ENCODE results near the gene NFASC.

The NFASC gene

DNA sequence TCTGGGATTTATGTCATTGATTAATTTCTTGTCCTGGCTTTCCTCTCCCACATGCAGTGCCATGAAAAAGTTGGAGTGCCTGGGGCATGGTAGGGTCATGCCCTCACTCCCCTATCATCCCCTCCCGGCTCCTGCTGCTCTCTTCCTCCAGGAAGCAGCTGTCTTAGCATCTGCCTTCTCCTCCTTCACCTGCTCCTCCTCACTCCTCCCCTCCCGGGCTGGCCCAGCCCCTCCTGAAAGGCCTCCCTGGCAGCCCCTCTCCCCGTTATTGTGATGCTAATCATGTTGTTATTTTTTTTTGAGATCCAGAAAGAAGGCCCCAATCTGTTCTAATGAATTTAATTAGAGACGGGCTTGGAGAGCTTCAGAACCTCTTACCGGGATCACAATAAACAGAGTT lies 36.3 kb upstream of the NFASC start:
- H3K4me3 ChIP-seq (ENCODE audit: low read depth, low read length) = no peak overlapping the region
- DNase-seq = no peak
- H3K27ac ChIP-seq (ENCODE audit: low read depth, low read length) = no peak overlapping the region
- no peaks in the 10 kb centered on the region for H3K79me1 ChIP-seq (ENCODE audit: low read length)
- no peak overlapping the region for H3K23ac ChIP-seq (ENCODE audit: low read length)
- H4K91ac ChIP-seq (ENCODE audit: low read depth, low read length) = no peak overlapping the region
- no peak overlapping the region for H2AFZ ChIP-seq (ENCODE audit: insufficient read depth, low read length, poor library complexity)
- H3K18ac ChIP-seq (ENCODE audit: low read length) = no peak overlapping the region
- no peak overlapping the region for H2BK120ac ChIP-seq (ENCODE audit: insufficient read depth, low read length, poor library complexity)
- no peak overlapping the region for H3K9ac ChIP-seq (ENCODE audit: low read length)
- H3K4me1 ChIP-seq (ENCODE audit: control insufficient read depth in 1 of 2, insufficient read depth in 2 of 2, low read length in 2 of 2) = peaks cover 3 to 8% of the 10 kb centered on the region in 2 experiments
- no peaks in the 10 kb centered on the region for H3K9me3 ChIP-seq (ENCODE audit: insufficient read depth, low read depth, low read length)
- no peak overlapping the region for H4K12ac ChIP-seq (ENCODE audit: low read depth, low read length)
- H2AK5ac ChIP-seq (ENCODE audit: low read length) = no peak overlapping the region
- no peak overlapping the region for H3K4me2 ChIP-seq (ENCODE audit: low read length)
- H2BK12ac ChIP-seq (ENCODE audit: low read length) = no peak overlapping the region
- H2BK5ac ChIP-seq (ENCODE audit: low read depth, low read length, poor library complexity) = no peak overlapping the region
- no peak overlapping the region for H3K14ac ChIP-seq (ENCODE audit: low read length)
- no peaks in the 10 kb centered on the region for H3K27me3 ChIP-seq (ENCODE audit: insufficient read depth, low read length)
- no peaks in the 10 kb centered on the region for H3K79me2 ChIP-seq (ENCODE audit: control insufficient read depth, insufficient read depth, low read length, poor library complexity)
- H4K8ac ChIP-seq (ENCODE audit: low read depth, low read length) = no peak overlapping the region
- H3K36me3 ChIP-seq (ENCODE audit: control insufficient read depth in 1 of 2, insufficient read depth in 2 of 2, low read length in 2 of 2) = no peaks in the 10 kb centered on the region
- no CpG with 5 or more reads among the region's 5 CpGs for WGBS (ENCODE audit: extremely low coverage, insufficient coverage, insufficient read length)
- no peak overlapping the region for H3K4ac ChIP-seq (ENCODE audit: low read depth, low read length)

GRCh38 chr1:204834752-204835151 lies 35.9 kb upstream of the NFASC start:
- no peaks in the 10 kb centered on the region for H3K27me3 ChIP-seq (ENCODE audit: insufficient read depth, low read length)
- DNase-seq = no peak
- H3K9ac ChIP-seq (ENCODE audit: low read length) = no peak overlapping the region
- H2AFZ ChIP-seq (ENCODE audit: insufficient read depth, low read length, poor library complexity) = no peak overlapping the region
- no peak overlapping the region for H2BK12ac ChIP-seq (ENCODE audit: low read length)
- H4K91ac ChIP-seq (ENCODE audit: low read depth, low read length) = no peak overlapping the region
- H3K27ac ChIP-seq (ENCODE audit: low read depth, low read length) = no peak overlapping the region
- H3K36me3 ChIP-seq (ENCODE audit: control insufficient read depth in 1 of 2, insufficient read depth in 2 of 2, low read length in 2 of 2) = no peaks in the 10 kb centered on the region
- H3K4me2 ChIP-seq (ENCODE audit: low read length) = no peak overlapping the region
- no peak overlapping the region for H3K14ac ChIP-seq (ENCODE audit: low read length)
- H3K4ac ChIP-seq (ENCODE audit: low read depth, low read length) = no peak overlapping the region
- H4K12ac ChIP-seq (ENCODE audit: low read depth, low read length) = no peak overlapping the region
- H3K4me3 ChIP-seq (ENCODE audit: low read depth, low read length) = no peak overlapping the region
- no peaks in the 10 kb centered on the region for H3K79me2 ChIP-seq (ENCODE audit: control insufficient read depth, insufficient read depth, low read length, poor library complexity)
- H3K23ac ChIP-seq (ENCODE audit: low read length) = no peak overlapping the region
- H3K79me1 ChIP-seq (ENCODE audit: low read length) = no peaks in the 10 kb centered on the region
- H2AK5ac ChIP-seq (ENCODE audit: low read length) = no peak overlapping the region
- WGBS (ENCODE audit: extremely low coverage, insufficient coverage, insufficient read length) = no CpG with 5 or more reads among the region's 4 CpGs
- no peaks in the 10 kb centered on the region for H3K9me3 ChIP-seq (ENCODE audit: insufficient read depth, low read depth, low read length)
- no peak overlapping the region for H3K18ac ChIP-seq (ENCODE audit: low read length)
- no peak overlapping the region for H4K8ac ChIP-seq (ENCODE audit: low read depth, low read length)
- H3K4me1 ChIP-seq (ENCODE audit: control insufficient read depth in 1 of 2, insufficient read depth in 2 of 2, low read length in 2 of 2) = peaks cover 3 to 6% of the 10 kb centered on the region in 2 experiments
- no peak overlapping the region for H2BK120ac ChIP-seq (ENCODE audit: insufficient read depth, low read length, poor library complexity)
- H2BK5ac ChIP-seq (ENCODE audit: low read depth, low read length, poor library complexity) = no peak overlapping the region

DNA sequence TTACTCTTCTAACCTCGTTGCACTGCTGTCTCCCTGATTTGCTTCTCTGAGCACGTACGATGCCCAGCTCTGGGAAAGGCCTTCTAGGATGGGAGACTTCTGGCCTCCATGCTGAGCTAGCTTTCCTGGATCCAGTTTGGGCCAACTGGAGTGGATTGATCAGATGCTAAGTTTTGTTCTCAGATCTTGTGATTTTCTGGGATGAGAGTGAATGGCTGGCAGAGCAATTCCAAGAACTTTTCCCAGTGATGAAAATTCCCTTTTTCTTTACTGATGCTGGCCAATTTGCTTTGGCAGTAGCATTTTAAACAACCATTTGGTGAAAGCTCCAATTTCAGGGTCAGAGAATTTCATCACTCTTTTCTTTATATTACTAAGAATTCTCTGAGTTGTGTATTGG lies 34.9 kb upstream of the NFASC start:
- H2BK120ac ChIP-seq (ENCODE audit: insufficient read depth, low read length, poor library complexity) = no peak overlapping the region
- no peaks in the 10 kb centered on the region for H3K36me3 ChIP-seq (ENCODE audit: control insufficient read depth in 1 of 2, insufficient read depth in 2 of 2, low read length in 2 of 2)
- no peak overlapping the region for H2BK12ac ChIP-seq (ENCODE audit: low read length)
- no peak overlapping the region for H3K23ac ChIP-seq (ENCODE audit: low read length)
- no peak overlapping the region for H3K27ac ChIP-seq (ENCODE audit: low read depth, low read length)
- no peaks in the 10 kb centered on the region for H3K79me1 ChIP-seq (ENCODE audit: low read length)
- H3K79me2 ChIP-seq (ENCODE audit: control insufficient read depth, insufficient read depth, low read length, poor library complexity) = no peaks in the 10 kb centered on the region
- no peak overlapping the region for H3K14ac ChIP-seq (ENCODE audit: low read length)
- H2BK5ac ChIP-seq (ENCODE audit: low read depth, low read length, poor library complexity) = no peak overlapping the region
- no CpG with 5 or more reads among the region's 3 CpGs for WGBS (ENCODE audit: extremely low coverage, insufficient coverage, insufficient read length)
- H3K9me3 ChIP-seq (ENCODE audit: insufficient read depth, low read depth, low read length) = no peaks in the 10 kb centered on the region
- H3K27me3 ChIP-seq (ENCODE audit: insufficient read depth, low read length) = no peaks in the 10 kb centered on the region
- H2AK5ac ChIP-seq (ENCODE audit: low read length) = no peak overlapping the region
- H4K8ac ChIP-seq (ENCODE audit: low read depth, low read length) = no peak overlapping the region
- H4K91ac ChIP-seq (ENCODE audit: low read depth, low read length) = no peak overlapping the region
- H3K9ac ChIP-seq (ENCODE audit: low read length) = no peak overlapping the region
- peaks cover 0 to 4% of the 10 kb centered on the region in 2 experiments for H3K4me1 ChIP-seq (ENCODE audit: control insufficient read depth in 1 of 2, insufficient read depth in 2 of 2, low read length in 2 of 2)
- H3K18ac ChIP-seq (ENCODE audit: low read length) = no peak overlapping the region
- no peak overlapping the region for H2AFZ ChIP-seq (ENCODE audit: insufficient read depth, low read length, poor library complexity)
- H3K4me3 ChIP-seq (ENCODE audit: low read depth, low read length) = no peak overlapping the region
- H3K4me2 ChIP-seq (ENCODE audit: low read length) = no peak overlapping the region
- DNase-seq = no peak
- H4K12ac ChIP-seq (ENCODE audit: low read depth, low read length) = no peak overlapping the region
- H3K4ac ChIP-seq (ENCODE audit: low read depth, low read length) = no peak overlapping the region

- Histone ChIP-seq H3K18ac (ENCODE audit: low read length) (no peak overlapping the region), H2AFZ (ENCODE audit: insufficient read depth, low read length, poor library complexity) (no peak overlapping the region), H3K14ac (ENCODE audit: low read length) (no peak overlapping the region), H3K4me3 (ENCODE audit: low read depth, low read length) (no peak overlapping the region), H4K8ac (ENCODE audit: low read depth, low read length) (no peak overlapping the region), H3K27me3 (ENCODE audit: insufficient read depth, low read length) (no peaks in the 10 kb centered on the region), H3K36me3 (ENCODE audit: control insufficient read depth in 1 of 2, insufficient read depth in 2 of 2, low read length in 2 of 2) (no peaks in the 10 kb centered on the region), H2AK5ac (ENCODE audit: low read length) (no peak overlapping the region), H3K27ac (ENCODE audit: low read depth, low read length) (no peak overlapping the region), H3K9me3 (ENCODE audit: insufficient read depth, low read depth, low read length) (peaks cover 2% of the 10 kb centered on the region), H3K4me2 (ENCODE audit: low read length) (no peak overlapping the region), H2BK120ac (ENCODE audit: insufficient read depth, low read length, poor library complexity) (no peak overlapping the region), H3K79me2 (ENCODE audit: control insufficient read depth, insufficient read depth, low read length, poor library complexity) (no peaks in the 10 kb centered on the region), H4K12ac (ENCODE audit: low read depth, low read length) (no peak overlapping the region), H3K23ac (ENCODE audit: low read length) (no peak overlapping the region), H4K91ac (ENCODE audit: low read depth, low read length) (no peak overlapping the region), H3K9ac (ENCODE audit: low read length) (no peak overlapping the region), H3K4me1 (ENCODE audit: control insufficient read depth in 1 of 2, insufficient read depth in 2 of 2, low read length in 2 of 2) (peaks cover 0 to 6% of the 10 kb centered on the region in 2 experiments), H2BK12ac (ENCODE audit: low read length) (no peak overlapping the region), H3K79me1 (ENCODE audit: low read length) (no peaks in the 10 kb centered on the region), H3K4ac (ENCODE audit: low read depth, low read length) (no peak overlapping the region), H2BK5ac (ENCODE audit: low read depth, low read length, poor library complexity) (no peak overlapping the region)
- no CpG with 5 or more reads among the region's 1 CpG for WGBS (ENCODE audit: extremely low coverage, insufficient coverage, insufficient read length)
- peak; percentile 30 to 81 for DNase-seq
Observed at GRCh38 chr1:204836856-204837255, 33.8 kb upstream of the NFASC start.

Measured in trophoblast cell (in vitro differentiated cells and primary cell).